Neuronal stem cell (in vitro differentiated cells): Measurements from ENCODE around the gene CYB561D1.

Source experiments
- DNase-seq: peaks from one replicate; pipeline ENCODE4 v3.0.0-alpha.2; 2013; ENCODE audit warnings: low spot score
- H2AFZ ChIP-seq: one replicate; pipeline ENCODE4 v1.6.1; 2013; ENCODE audit warnings: mild to moderate bottlenecking, low read length, inconsistent platforms
- H2AK5ac ChIP-seq: 2 replicates; pipeline ENCODE4 v1.6.1; 2013; ENCODE audit warnings: low read depth, mild to moderate bottlenecking, inconsistent platforms, low read length, moderate library complexity, mixed read lengths
- H2BK120ac ChIP-seq: 2 replicates; pipeline ENCODE4 v1.6.1; 2013; ENCODE audit warnings: low read depth, mild to moderate bottlenecking, inconsistent platforms, low read length, moderate library complexity, mixed read lengths
- H2BK12ac ChIP-seq: one replicate; pipeline ENCODE4 v1.6.1; 2013; ENCODE audit warnings: low read length, inconsistent platforms
- H2BK15ac ChIP-seq: 2 replicates; pipeline ENCODE4 v1.6.1; 2013; ENCODE audit warnings: mild to moderate bottlenecking, low read length, inconsistent platforms, mixed read lengths
- H2BK5ac ChIP-seq: one replicate; pipeline ENCODE4 v1.6.1; 2013; ENCODE audit warnings: inconsistent platforms, mild to moderate bottlenecking, low read length, moderate library complexity
- H3K14ac ChIP-seq: one replicate; pipeline ENCODE4 v1.6.1; 2013; ENCODE audit warnings: low read length, inconsistent platforms
- H3K18ac ChIP-seq: 2 replicates; pipeline ENCODE4 v1.6.1; 2013; ENCODE audit warnings: low read length, inconsistent platforms
- H3K23ac ChIP-seq: 2 replicates; pipeline ENCODE4 v1.6.1; 2013; ENCODE audit warnings: low read depth, mild to moderate bottlenecking, mixed read lengths, low read length, inconsistent platforms; ENCODE audit not compliant: poor library complexity
- H3K27ac ChIP-seq: replicated peaks from 3 replicates; pipeline ENCODE4 v1.5.1; 2013; ENCODE audit warnings: low read length, inconsistent platforms
- H3K27me3 ChIP-seq, 3 experiments: 2 replicates each; pipeline ENCODE4 v1.6.1; 2013; ENCODE audit warnings: low read length in 3 of 3, mild to moderate bottlenecking in 2 of 3, inconsistent platforms in 1 of 3, low read depth in 1 of 3, mixed read lengths in 1 of 3, moderate library complexity in 1 of 3; ENCODE audit not compliant: control insufficient read depth in 3 of 3, insufficient read depth in 3 of 3
- H3K36me3 ChIP-seq, 2 donors: replicated peaks in 1 of 2; 2 replicates each; pipeline ENCODE4 v1.6.1; 2013; ENCODE audit warnings: low read length in 2 of 2; ENCODE audit not compliant: control insufficient read depth in 2 of 2, insufficient read depth in 2 of 2
- H3K4ac ChIP-seq: 2 replicates; pipeline ENCODE4 v1.6.1; 2013; ENCODE audit warnings: inconsistent platforms, mild to moderate bottlenecking, low read length, moderate library complexity
- H3K4me1 ChIP-seq, 2 donors: 1 replicate in 1 of 2; 2 replicates in 1 of 2; pipeline ENCODE4 v1.6.1; 2013; ENCODE audit warnings: low read length in 2 of 2, low read depth in 1 of 2; ENCODE audit not compliant: control insufficient read depth in 2 of 2, insufficient read depth in 1 of 2
- H3K4me2 ChIP-seq: one replicate; pipeline ENCODE4 v1.6.1; 2013; ENCODE audit warnings: mild to moderate bottlenecking, low read length, inconsistent platforms; ENCODE audit not compliant: insufficient read depth, poor library complexity, severe bottlenecking
- H3K4me3 ChIP-seq, 2 donors: 2 replicates each; pipeline ENCODE4 v1.5.1; 2013; ENCODE audit warnings: low read length in 2 of 2, mild to moderate bottlenecking in 2 of 2, inconsistent platforms in 1 of 2, moderate library complexity in 1 of 2
- H3K79me1 ChIP-seq: one replicate; pipeline ENCODE4 v1.6.1; 2013; ENCODE audit warnings: low read depth, mild to moderate bottlenecking, inconsistent platforms, low read length, moderate library complexity
- H3K9ac ChIP-seq: one replicate; pipeline ENCODE4 v1.6.1; 2013; ENCODE audit warnings: mild to moderate bottlenecking, low read depth, low read length, inconsistent platforms; ENCODE audit not compliant: poor library complexity
- H3K9me3 ChIP-seq, 2 donors: replicated peaks in 1 of 2; 2 replicates each; pipeline versions ENCODE3 to v1.6.1; 2013; ENCODE audit warnings: low read length in 2 of 2, mild to moderate bottlenecking in 2 of 2, inconsistent platforms in 1 of 2, low read depth in 1 of 2, mixed read lengths in 1 of 2, moderate library complexity in 1 of 2; ENCODE audit not compliant: control insufficient read depth in 2 of 2, insufficient read depth in 1 of 2
- H4K8ac ChIP-seq: one replicate; pipeline ENCODE4 v1.6.1; 2013; ENCODE audit warnings: low read depth, mild to moderate bottlenecking, inconsistent platforms, low read length, moderate library complexity
- H4K91ac ChIP-seq: one replicate; pipeline ENCODE4 v1.6.1; 2013; ENCODE audit warnings: low read length, low read depth, mild to moderate bottlenecking, inconsistent platforms; ENCODE audit not compliant: poor library complexity
- WGBS, 2 donors: extraction: QIAGEN DNeasy Blood & Tissue Kit; methylation state at CpG; one replicate each; pipeline ENCODE4 v1.1.7; 2013; ENCODE audit warnings: missing lambda C conversion rate in 2 of 2, mixed read lengths in 1 of 2; ENCODE audit not compliant: insufficient read length in 2 of 2, insufficient replicate concordance in 1 of 2; ENCODE audit errors: extremely low coverage in 2 of 2; 5-methylcytosine and 5-hydroxymethylcytosine counted together

The CYB561D1 gene

GRCh38 chr1:109532365-109533136 lies 38.7 kb downstream of the CYB561D1 start:
- H2AK5ac ChIP-seq: no peak overlapping the region
- no peak overlapping the region for H3K27ac ChIP-seq

GRCh38 chr1:109534307-109534858 lies 40.5 kb downstream of the CYB561D1 start:
- no peaks in the 10 kb centered on the region for H3K79me1 ChIP-seq
- no peak overlapping the region for H4K91ac ChIP-seq
- no peak overlapping the region for H3K4ac ChIP-seq
- no peak overlapping the region for H2BK12ac ChIP-seq
- no peak overlapping the region for H2BK15ac ChIP-seq
- no peaks in the 10 kb centered on the region for H3K36me3 ChIP-seq
- no peak overlapping the region for H3K23ac ChIP-seq
- H4K8ac ChIP-seq: no peak overlapping the region
- peaks cover 0 to 48% (median 0%) of the 10 kb centered on the region in 3 experiments for H3K27me3 ChIP-seq
- no peak overlapping the region for H3K18ac ChIP-seq
- no peak overlapping the region for H2BK5ac ChIP-seq
- no peak overlapping the region for H3K4me3 ChIP-seq
- H2AFZ ChIP-seq: no peak overlapping the region
- no peak overlapping the region for H3K9ac ChIP-seq
- H2BK120ac ChIP-seq: no peak overlapping the region
- no peak overlapping the region for H2AK5ac ChIP-seq
- WGBS, 2 donors: no CpG with 5 or more reads among the region's 1 CpG
- H3K9me3 ChIP-seq: no peaks in the 10 kb centered on the region
- no peak overlapping the region for H3K27ac ChIP-seq
- H3K14ac ChIP-seq: no peak overlapping the region
- DNase-seq: no peak
- no peak overlapping the region for H3K4me2 ChIP-seq
- H3K4me1 ChIP-seq: peaks cover 11 to 12% of the 10 kb centered on the region in 2 donors

More at GRCh38 chr1:109532365-109533136, 38.7 kb downstream of the CYB561D1 start:
- H2AFZ ChIP-seq: peak overlapping the region; percentile 95
- no peaks in the 10 kb centered on the region for H3K79me1 ChIP-seq
- no peak overlapping the region for H2BK12ac ChIP-seq
- no peaks in the 10 kb centered on the region for H3K36me3 ChIP-seq
- H3K4me2 ChIP-seq: no peak overlapping the region
- WGBS, 2 donors: no CpG with 5 or more reads among the region's 12 CpGs
- peaks cover 11 to 12% of the 10 kb centered on the region in 2 donors for H3K4me1 ChIP-seq
- H2BK120ac ChIP-seq: no peak overlapping the region
- H3K4me3 ChIP-seq: peak overlapping the region in 1 of 2 donors; percentile 21
- no peak overlapping the region for H3K9ac ChIP-seq
- peaks cover 0 to 47% (median 0%) of the 10 kb centered on the region in 3 experiments for H3K27me3 ChIP-seq
- H4K91ac ChIP-seq: no peak overlapping the region
- no peak overlapping the region for H2BK5ac ChIP-seq
- peak overlapping the region; percentile 23 for H3K23ac ChIP-seq
- H3K9me3 ChIP-seq: no peaks in the 10 kb centered on the region
- peak; percentile 79 for DNase-seq
- no peak overlapping the region for H4K8ac ChIP-seq
- H3K4ac ChIP-seq: no peak overlapping the region
- H3K18ac ChIP-seq: peak overlapping the region; percentile 54
- no peak overlapping the region for H2BK15ac ChIP-seq
- H3K14ac ChIP-seq: no peak overlapping the region

GRCh38 chr1:109535481-109535880 lies 41.6 kb downstream of the CYB561D1 start:
- no peak overlapping the region for H3K27ac ChIP-seq
- H3K36me3 ChIP-seq: no peaks in the 10 kb centered on the region
- no peaks in the 10 kb centered on the region for H3K79me1 ChIP-seq
- no peak overlapping the region for H4K91ac ChIP-seq
- no peak for DNase-seq
- H2BK12ac ChIP-seq: no peak overlapping the region
- H3K14ac ChIP-seq: no peak overlapping the region
- H3K9ac ChIP-seq: no peak overlapping the region
- H3K9me3 ChIP-seq: no peaks in the 10 kb centered on the region
- no peak overlapping the region for H2BK5ac ChIP-seq
- H3K27me3 ChIP-seq: peaks cover 0 to 47% (median 0%) of the 10 kb centered on the region in 3 experiments
- H2AK5ac ChIP-seq: no peak overlapping the region
- H3K23ac ChIP-seq: no peak overlapping the region
- H4K8ac ChIP-seq: no peak overlapping the region
- no peak overlapping the region for H3K4me3 ChIP-seq
- H3K4ac ChIP-seq: no peak overlapping the region
- H2BK120ac ChIP-seq: no peak overlapping the region
- WGBS, 2 donors: no CpG with 5 or more reads among the region's 4 CpGs
- no peak overlapping the region for H2BK15ac ChIP-seq
- H3K4me1 ChIP-seq: peaks cover 6 to 11% of the 10 kb centered on the region in 2 donors
- H3K18ac ChIP-seq: no peak overlapping the region
- peak overlapping the region; percentile 12 for H2AFZ ChIP-seq
- H3K4me2 ChIP-seq: no peak overlapping the region

- no peaks in the 10 kb centered on the region for H3K79me1 ChIP-seq
- H4K8ac ChIP-seq: no peak overlapping the region
- H4K91ac ChIP-seq: no peak overlapping the region
- no peak overlapping the region for H3K18ac ChIP-seq
- H3K4me1 ChIP-seq: peaks cover 6 to 11% of the 10 kb centered on the region in 2 donors
- no peak overlapping the region for H3K4me2 ChIP-seq
- H3K9me3 ChIP-seq: no peaks in the 10 kb centered on the region
- no peak for DNase-seq
- no peak overlapping the region for H2BK120ac ChIP-seq
- no peaks in the 10 kb centered on the region for H3K36me3 ChIP-seq
- no peak overlapping the region for H2BK12ac ChIP-seq
- no peak overlapping the region for H3K4ac ChIP-seq
- no peak overlapping the region for H3K14ac ChIP-seq
- H2BK5ac ChIP-seq: no peak overlapping the region
- peaks cover 0 to 47% (median 0%) of the 10 kb centered on the region in 3 experiments for H3K27me3 ChIP-seq
- H2AFZ ChIP-seq: peak overlapping the region; percentile 12
- no peak overlapping the region for H3K27ac ChIP-seq
- WGBS, 2 donors: no CpG with 5 or more reads among the region's 5 CpGs
- H2BK15ac ChIP-seq: peak overlapping the region; percentile 9
- no peak overlapping the region for H3K4me3 ChIP-seq
- H3K9ac ChIP-seq: no peak overlapping the region
- H2AK5ac ChIP-seq: no peak overlapping the region
- no peak overlapping the region for H3K23ac ChIP-seq
Observed at GRCh38 chr1:109535971-109536491, 42.1 kb downstream of the CYB561D1 start.
